GM20000 (cell line): Measurements from ENCODE around the gene CCDC88C.

Experiments used
- DNase-seq: peaks from one replicate; pipeline ENCODE4 v3.0.0; 2012; ENCODE audit warnings: low spot score
- TF ChIP-seq, protein P1 (sequence below): IDR thresholded peaks from 2 replicates; pipeline ENCODE4 v1.5.1; 2012; ENCODE audit warnings: mild to moderate bottlenecking, control low read depth; ENCODE audit errors: extremely low read depth, missing control alignments

CCDC88C gene

DNA sequence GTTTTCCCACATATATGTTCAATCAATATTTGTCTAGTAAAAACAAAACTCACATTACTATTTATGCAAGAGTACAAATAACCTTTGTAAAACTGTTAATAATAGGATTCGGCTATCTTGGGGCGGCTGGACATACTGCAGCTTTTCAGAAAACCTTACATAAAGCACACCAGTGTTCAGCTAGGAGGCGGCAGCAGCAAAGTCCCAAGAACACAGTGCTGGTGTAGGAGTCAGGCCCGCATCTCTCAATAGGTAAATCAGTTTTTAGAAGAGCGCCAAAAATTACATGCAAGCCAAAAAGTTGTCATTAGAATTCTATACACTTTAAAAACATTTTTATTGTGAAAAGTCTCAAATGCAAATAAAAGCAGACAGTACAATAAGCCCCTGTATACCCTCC, 37.5 kb downstream of the CCDC88C start:
- DNase-seq: no peak
- TF ChIP-seq, protein P1, sequence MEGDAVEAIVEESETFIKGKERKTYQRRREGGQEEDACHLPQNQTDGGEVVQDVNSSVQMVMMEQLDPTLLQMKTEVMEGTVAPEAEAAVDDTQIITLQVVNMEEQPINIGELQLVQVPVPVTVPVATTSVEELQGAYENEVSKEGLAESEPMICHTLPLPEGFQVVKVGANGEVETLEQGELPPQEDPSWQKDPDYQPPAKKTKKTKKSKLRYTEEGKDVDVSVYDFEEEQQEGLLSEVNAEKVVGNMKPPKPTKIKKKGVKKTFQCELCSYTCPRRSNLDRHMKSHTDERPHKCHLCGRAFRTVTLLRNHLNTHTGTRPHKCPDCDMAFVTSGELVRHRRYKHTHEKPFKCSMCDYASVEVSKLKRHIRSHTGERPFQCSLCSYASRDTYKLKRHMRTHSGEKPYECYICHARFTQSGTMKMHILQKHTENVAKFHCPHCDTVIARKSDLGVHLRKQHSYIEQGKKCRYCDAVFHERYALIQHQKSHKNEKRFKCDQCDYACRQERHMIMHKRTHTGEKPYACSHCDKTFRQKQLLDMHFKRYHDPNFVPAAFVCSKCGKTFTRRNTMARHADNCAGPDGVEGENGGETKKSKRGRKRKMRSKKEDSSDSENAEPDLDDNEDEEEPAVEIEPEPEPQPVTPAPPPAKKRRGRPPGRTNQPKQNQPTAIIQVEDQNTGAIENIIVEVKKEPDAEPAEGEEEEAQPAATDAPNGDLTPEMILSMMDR: no peak

DNA sequence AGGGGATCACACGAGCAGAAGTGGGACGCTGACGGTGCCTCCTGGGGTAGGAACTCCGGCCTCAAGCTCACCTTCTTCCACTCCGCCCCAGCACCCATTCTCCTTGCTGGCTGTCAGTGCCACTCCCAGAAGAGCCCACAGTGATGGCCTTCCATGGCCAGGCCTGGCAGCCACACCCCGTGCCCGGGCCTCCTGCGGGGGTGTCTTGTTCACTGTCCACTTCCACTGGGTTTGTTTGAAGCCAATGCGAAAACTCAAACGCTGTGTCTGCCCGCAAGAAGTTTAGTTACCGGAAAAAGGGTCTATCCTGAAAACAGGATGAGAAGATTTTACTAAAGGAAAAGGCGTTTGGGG, 38.1 kb downstream of the CCDC88C start:
- TF ChIP-seq, protein P1: no peak
- no peak for DNase-seq

DNA sequence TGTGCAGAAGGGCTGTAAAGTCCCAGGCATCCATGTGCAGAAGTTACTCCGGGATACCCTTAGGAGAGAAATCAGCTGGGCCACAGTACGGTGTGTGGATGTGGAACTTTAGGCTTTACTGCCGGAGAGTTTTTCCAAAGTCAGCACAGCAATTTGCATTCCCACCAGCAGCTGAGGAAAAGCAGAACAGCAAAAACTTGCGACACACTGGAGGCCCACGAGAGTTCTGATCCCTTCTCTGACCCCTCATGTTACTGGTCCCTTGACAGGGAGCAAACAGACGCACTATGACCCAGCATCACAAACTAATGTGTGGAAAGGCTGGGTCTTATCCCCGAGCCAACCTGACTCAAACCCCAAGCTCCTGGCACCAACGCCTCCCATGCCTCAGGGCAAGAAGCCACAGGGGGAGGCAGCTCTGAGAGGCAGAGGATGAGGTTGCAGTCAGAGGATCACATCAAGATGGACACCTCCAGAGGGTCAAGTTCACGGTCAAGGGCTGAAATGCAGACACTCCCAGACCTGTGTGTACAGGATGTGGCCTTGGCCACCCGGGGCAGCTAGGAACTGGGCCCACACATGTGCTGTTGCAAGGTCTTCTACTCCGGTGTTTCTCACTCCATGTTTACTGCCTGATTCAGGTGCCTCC, 38.6 kb downstream of the CCDC88C start:
- TF ChIP-seq, protein P1: no peak
- no peak for DNase-seq

DNA sequence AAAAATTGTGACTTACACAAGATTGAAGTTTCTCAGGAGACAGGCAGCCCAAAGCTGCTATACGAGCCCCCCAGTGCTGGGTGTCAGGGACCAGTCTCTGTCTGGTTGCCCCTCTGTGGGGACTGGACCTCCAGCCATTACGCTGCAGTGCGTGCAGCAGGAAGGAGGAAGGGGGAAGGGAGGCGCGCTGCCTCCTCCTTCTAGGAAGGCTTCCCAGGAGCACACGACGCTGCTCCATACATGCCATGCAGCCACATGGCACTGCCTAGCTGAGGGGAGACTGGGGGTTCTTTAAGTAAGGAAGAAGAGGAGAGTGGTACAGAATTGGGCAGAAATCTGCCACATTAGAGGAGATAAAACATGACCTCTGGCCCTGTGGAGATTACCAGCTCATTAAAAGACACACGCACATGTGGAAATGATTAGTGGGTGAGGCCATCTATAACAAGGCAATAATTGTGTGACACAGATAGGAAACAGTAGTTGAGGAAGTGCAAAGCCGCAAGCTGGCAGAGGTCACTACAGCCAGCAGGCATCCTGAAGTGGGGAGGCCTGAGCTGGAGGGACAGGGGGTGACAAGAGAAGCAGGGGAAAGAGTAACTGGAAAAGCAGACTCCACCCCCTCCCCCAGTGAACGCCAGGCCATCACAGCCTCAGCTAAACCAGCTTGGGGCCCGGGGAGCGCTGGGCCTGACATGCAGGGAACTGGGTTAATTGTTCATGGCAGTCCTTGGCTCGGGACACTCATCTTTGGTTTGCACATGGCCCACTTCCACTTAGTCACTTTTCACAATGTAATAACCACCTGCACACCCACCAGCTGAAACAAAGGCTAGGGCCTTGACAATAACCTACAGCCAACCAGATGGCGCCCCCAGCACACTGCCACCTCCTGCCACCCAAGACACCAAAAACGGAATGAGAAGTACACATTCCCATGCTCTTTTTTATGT, 39.6 kb downstream of the CCDC88C start:
- no peak for DNase-seq
- TF ChIP-seq, protein P1: no peak

DNA sequence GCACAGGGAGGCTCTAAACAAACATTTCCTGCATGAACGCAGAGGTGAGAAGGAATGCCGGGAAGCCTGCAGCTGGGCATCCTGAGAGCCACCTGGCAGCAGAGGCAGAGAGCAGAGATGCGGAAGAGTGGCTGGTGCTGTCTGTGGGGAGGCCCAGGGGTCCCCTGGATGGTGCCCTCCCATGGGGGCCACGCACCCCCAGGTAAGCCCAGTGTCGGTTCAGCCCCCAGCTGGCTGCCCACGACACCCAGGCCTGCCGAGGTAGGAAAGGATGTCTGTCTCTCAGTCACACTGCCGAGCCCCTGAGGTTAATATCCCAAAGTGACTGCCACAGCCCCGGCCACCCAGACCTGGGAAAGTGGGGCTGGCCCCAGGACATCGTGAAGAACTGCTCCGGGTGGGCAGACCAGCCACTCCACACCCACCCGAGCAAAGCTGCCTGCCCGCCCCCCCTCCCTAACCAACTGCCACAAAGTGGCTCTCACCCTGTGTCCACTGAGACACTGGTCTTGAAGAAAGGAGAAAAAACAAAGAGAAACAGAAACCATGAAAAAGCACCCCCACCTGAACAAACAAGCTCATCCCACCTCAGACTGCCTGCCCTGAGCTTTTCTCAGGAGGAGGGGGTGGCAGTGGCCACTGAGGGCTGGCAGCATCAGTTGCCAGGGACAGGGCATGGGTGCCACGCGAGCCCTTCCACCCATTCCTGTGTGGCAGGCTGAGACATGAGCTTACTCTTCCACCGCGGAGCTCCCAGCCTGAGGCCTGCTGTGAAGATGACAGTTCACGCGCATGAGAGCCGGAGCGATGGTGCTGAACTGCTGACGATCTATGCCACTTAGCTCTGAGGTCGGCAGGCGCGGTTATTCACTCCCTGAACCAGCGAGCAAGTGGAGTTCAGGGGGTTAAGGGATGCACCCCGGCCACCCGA, 40.8 kb downstream of the CCDC88C start:
- DNase-seq: no peak
- TF ChIP-seq, protein P1: no peak

DNA sequence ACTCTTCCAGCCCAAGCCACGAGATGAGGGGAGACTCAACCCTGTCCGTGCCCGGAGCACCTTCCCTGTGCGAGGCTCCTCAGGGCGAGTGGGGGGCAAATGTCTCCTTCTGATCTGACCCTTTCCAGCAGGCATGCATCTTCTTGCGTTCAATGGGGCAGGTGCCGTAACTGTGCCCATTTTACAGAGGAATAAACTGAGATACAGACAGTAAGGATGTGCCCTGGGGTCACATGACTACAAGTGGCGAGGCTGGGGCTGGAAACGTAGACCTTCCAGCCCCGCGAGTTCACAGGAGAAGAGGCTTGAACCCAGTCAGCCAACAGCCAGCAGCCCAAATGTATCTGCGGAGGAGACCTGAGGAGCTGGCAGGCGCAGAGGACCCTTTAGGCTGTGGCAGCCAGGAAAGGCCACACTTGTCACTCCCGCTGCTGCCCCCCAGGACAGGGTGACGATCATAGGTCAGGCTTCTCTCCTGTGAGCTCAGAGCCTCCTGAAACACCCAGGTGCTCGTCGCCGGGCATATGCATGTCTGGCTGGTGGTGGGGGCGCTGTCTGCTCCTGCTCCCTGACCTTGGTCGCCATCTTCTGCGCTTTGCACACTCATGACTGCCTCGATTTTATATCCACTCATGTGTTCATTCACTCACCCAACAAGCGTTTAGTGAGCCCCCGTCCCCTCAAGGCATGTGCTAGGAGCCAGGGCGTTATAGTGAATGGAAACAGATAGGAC, 41.7 kb downstream of the CCDC88C start:
- TF ChIP-seq, protein P1: no peak
- DNase-seq: no peak
